Measurements from ENCODE around the gene ZNF516. TPM values are rescaled to one million over a fixed set of nuclear protein-coding genes. Genes with fewer than 3 reads are reported as not detected.

ZNF516 gene
- total and polyA plus RNA-seq, 2 of the 13 experiments (the other 11 are each of a cell fraction or from before 2014, with no cell fraction given) = 16.6 to 18.7 TPM

- TF ChIP-seq TRIM22 (IDR thresholded peaks at IDR 0.05) (no peak), ZSCAN31 (CRISPR knock-in tag; IDR thresholded peaks at IDR 0.05; ENCODE audit: low read depth) (0 out of 2 replicates have a peak, but pooled peaks have one; percentile 18), ZNF251 (CRISPR knock-in tag; IDR thresholded peaks at IDR 0.05) (no peak), HOXA5 (CRISPR knock-in tag; IDR thresholded peaks at IDR 0.05) (no peak), NR3C1 (CRISPR knock-in tag; IDR thresholded peaks at IDR 0.05) (no peak), KDM5B (CRISPR knock-in tag; IDR thresholded peaks at IDR 0.05; ENCODE audit: borderline replicate concordance) (0 out of 2 replicates have a peak, but pooled peaks have one; percentile 39), MIER2 (CRISPR knock-in tag; IDR thresholded peaks at IDR 0.05) (no peak), TAF1 (CRISPR knock-in tag; IDR thresholded peaks at IDR 0.05) (no peak; the same call in 1 of the 2 replicates), ZNF318 (CRISPR knock-in tag; IDR thresholded peaks at IDR 0.05) (no peak; the same call in 1 of the 2 replicates), TFDP2 (CRISPR knock-in tag; IDR thresholded peaks at IDR 0.05) (no peak), ZNF18 (CRISPR knock-in tag; IDR thresholded peaks at IDR 0.05; ENCODE audit: insufficient replicate concordance) (no peak), ZNF552 (CRISPR knock-in tag; IDR thresholded peaks at IDR 0.05; ENCODE audit: borderline replicate concordance) (no peak), SRF (IDR thresholded peaks at IDR 0.05; ENCODE audit: low read depth, low read length) (no peak), ZBTB38 (CRISPR knock-in tag; IDR thresholded peaks at IDR 0.05) (no peak), MBD4 (IDR thresholded peaks at IDR 0.05; ENCODE audit: borderline replicate concordance, low read length) (no peak), CEBPB (IDR thresholded peaks at IDR 0.05; ENCODE audit: borderline replicate concordance, low read depth, low read length) (peak; percentile 78), MLLT10 (CRISPR knock-in tag; IDR thresholded peaks at IDR 0.05) (no peak)
Measured at GRCh38 chr18:76491776-76492668, 3.0 kb downstream of the ZNF516 start (continued).
